Body of pancreas (tissue), 4 donors: ENCODE measurements around the gene TRIM44. TPM values are rescaled to one million over a fixed set of nuclear protein-coding genes. Genes with fewer than 3 reads are reported as not detected.
A peak's percentile ranks its signal among the peaks of the same experiment; 100 is the strongest.

Source experiments
- ATAC-seq: fragments of 150-250 bp; one replicate; pipeline ENCODE4 v1.9.1; 2016
- DNase-seq, 4 donors: peaks; one replicate each; pipeline ENCODE4 v3.0.0-alpha.2; 2019
- H3K27ac ChIP-seq, 4 donors: fragments of 200-600 bp; sonication (generic); 1 replicate in 3 of 4; 2 replicates in 1 of 4; pipeline versions ENCODE4 v1.5.1 to v1.6.1; 2016 to 2019; ENCODE audit warnings: mild to moderate bottlenecking in 1 of 4, mixed read lengths in 1 of 4, moderate library complexity in 1 of 4
- H3K27me3 ChIP-seq, 2 donors: fragments of 200-600 bp; sonication (generic); one replicate each; pipeline ENCODE4 v1.6.0; 2016; ENCODE audit warnings: mild to moderate bottlenecking in 1 of 2
- H3K36me3 ChIP-seq, 2 donors: fragments of 200-600 bp; sonication (generic); replicated peaks in 1 of 2; 2 replicates each; pipeline ENCODE4 v1.5.1; 2016; ENCODE audit warnings: low read depth in 2 of 2; ENCODE audit not compliant: insufficient read depth in 1 of 2
- H3K4me1 ChIP-seq: fragments of 200-600 bp; sonication (generic); one replicate; pipeline ENCODE4 v1.6.0; 2016
- H3K4me3 ChIP-seq, 2 donors: fragments of 200-600 bp; sonication (generic); 1 replicate in 1 of 2; 2 replicates in 1 of 2; pipeline ENCODE4 v1.5.1; 2016 to 2019
- H3K9me3 ChIP-seq, 3 donors: fragments of 200-600 bp; sonication (generic); 1 replicate in 2 of 3; 2 replicates in 1 of 3; pipeline ENCODE4 v1.5.1; 2016
- POLR2A ChIP-seq, 3 donors: fragments of 450-650 bp; IDR thresholded peaks; one replicate each; pipeline ENCODE4 v1.6.1; 2016; ENCODE audit warnings: antibody characterized with exemption in 3 of 3, mild to moderate bottlenecking in 2 of 3
- WGBS, 2 donors: methylation state at CpG; one replicate each; pipeline ENCODE4 v1.1.5; 2017; 5-methylcytosine and 5-hydroxymethylcytosine counted together
- intact Hi-C: fragments of 100-400 bp; cut with DNase I; formaldehyde crosslinking; loops from one replicate; pipeline ENCODE4 v1.15.1; 2023
- total RNA-seq, 2 donors: library from RNA; depleted of rRNA; stranded (reverse); fragments of >200 nt; gene quantifications; one replicate each; pipeline ENCODE4 v1.1.0, GENCODE V29; 2016
- TF ChIP-seq, protein P1 (sequence below), 7 experiments: fragments of 450-650 bp in 4 of 7; fragments of 200-600 bp in 3 of 7; sonication (generic) in 3 of 7; IDR thresholded peaks; one replicate each; pipeline ENCODE4 v1.5.1; 2016 to 2019; ENCODE audit warnings: antibody characterized with exemption in 7 of 7

Gene TRIM44
- total RNA-seq, 2 donors from 2014 or later: 17.4 to 81.7 TPM

DNA sequence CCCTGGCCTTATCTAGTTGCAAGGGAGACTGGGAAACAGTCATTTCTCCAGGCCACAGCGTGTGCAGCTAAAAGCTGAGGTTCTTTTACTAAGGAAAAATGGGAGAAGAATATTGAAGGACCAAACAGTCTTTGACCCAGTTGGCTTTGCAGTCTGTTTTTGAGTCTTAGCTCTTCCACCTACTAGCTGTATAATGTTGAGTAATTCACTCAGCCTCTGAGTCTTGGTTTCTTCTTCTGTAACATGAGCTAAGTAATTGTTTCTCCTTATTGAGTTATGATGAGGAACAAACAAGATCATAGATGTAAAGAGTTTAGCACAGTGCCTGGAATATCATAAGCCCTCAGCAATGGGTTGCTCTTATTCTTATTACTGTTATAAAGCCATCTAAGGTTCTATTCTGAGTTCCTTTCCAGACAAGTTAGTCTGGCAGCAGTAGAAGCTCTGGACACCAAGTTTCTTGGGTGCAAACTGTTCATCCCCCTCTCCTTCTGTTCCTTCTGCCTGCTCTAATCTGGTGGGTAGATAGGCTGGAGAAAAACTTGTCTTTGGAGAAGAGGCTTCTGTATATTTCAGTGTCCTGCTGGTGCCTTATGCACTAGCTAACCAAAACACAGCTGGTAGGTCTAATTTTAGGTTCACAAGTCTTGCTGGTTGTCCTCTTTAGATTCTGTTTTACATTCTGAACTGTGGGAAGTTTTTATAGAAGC, 13.5 kb downstream of the TRIM44 start:
- peak overlapping the region in 2 of 4 donors; percentile 1 to 29 for H3K27ac ChIP-seq
- H3K9me3 ChIP-seq: no peaks in the 10 kb centered on the region
- no peak overlapping the region for H3K4me3 ChIP-seq
- TF ChIP-seq POLR2A (IDR thresholded peaks at IDR 0.05): no peak
- TF ChIP-seq, protein P1, sequence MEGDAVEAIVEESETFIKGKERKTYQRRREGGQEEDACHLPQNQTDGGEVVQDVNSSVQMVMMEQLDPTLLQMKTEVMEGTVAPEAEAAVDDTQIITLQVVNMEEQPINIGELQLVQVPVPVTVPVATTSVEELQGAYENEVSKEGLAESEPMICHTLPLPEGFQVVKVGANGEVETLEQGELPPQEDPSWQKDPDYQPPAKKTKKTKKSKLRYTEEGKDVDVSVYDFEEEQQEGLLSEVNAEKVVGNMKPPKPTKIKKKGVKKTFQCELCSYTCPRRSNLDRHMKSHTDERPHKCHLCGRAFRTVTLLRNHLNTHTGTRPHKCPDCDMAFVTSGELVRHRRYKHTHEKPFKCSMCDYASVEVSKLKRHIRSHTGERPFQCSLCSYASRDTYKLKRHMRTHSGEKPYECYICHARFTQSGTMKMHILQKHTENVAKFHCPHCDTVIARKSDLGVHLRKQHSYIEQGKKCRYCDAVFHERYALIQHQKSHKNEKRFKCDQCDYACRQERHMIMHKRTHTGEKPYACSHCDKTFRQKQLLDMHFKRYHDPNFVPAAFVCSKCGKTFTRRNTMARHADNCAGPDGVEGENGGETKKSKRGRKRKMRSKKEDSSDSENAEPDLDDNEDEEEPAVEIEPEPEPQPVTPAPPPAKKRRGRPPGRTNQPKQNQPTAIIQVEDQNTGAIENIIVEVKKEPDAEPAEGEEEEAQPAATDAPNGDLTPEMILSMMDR (IDR thresholded peaks at IDR 0.05): no peak
- no peaks in the 10 kb centered on the region for H3K27me3 ChIP-seq
- H3K4me1 ChIP-seq: peaks cover 54% of the 10 kb centered on the region
- DNase-seq: no peak
- ATAC-seq: no peak
- 88 to 93% methylated on average over 1 of the region's 1 CpG for WGBS, 2 donors
- intact Hi-C loops: no loop called here
- H3K36me3 ChIP-seq: no peaks in the 10 kb centered on the region

DNA sequence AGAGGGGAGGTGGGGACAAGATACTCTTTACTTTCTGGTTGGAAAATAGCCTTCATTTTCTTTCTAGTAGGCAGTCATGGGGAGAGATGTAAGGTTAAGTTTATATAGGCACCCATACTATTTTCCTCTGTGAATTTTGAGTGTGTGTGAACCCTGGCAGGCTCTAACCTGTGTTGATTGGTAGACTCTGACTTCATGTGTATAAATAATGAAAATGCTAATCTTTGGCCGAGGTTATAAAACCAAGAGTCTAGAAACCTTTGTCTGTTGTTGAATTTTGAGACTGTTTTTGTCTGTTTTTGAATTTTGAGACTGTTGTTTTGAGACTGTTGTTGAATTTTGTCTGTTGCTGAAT, 14.0 kb downstream of the TRIM44 start:
- WGBS, 2 donors: 40 to 46% methylated on average over 1 of the region's 1 CpG
- H3K27ac ChIP-seq: peak overlapping the region in 1 of 4 donors; percentile 29
- H3K4me3 ChIP-seq: no peak overlapping the region
- intact Hi-C loops: no loop called here
- no peaks in the 10 kb centered on the region for H3K36me3 ChIP-seq
- no peaks in the 10 kb centered on the region for H3K9me3 ChIP-seq
- DNase-seq: no peak
- no peaks in the 10 kb centered on the region for H3K27me3 ChIP-seq
- no peak for TF ChIP-seq POLR2A (IDR thresholded peaks at IDR 0.05)
- TF ChIP-seq, protein P1 (IDR thresholded peaks at IDR 0.05): no peak
- peaks cover 49% of the 10 kb centered on the region for H3K4me1 ChIP-seq
- ATAC-seq: no peak

DNA sequence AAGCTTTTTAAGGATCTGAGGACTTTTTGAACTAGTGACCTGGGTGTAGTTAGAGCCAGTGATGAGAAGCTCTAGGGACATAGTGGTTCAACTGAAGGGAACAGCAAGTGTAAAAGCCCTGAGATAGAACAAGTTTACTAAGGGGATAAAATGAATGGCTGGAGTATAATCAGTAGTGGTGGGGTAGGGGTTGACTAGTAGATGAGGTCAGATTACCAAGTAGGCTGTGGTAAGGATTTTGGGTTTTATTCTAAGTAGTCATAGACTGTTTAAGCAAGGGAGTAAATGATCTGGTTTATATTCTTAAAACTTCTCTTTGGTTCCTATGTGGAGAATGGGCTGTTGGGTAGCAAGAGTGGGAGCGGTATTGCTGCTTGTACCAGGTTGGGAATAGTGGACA, 15.3 kb downstream of the TRIM44 start:
- Histone ChIP-seq H3K27ac (no peak overlapping the region), H3K9me3 (no peaks in the 10 kb centered on the region), H3K4me3 (no peak overlapping the region), H3K4me1 (peaks cover 50% of the 10 kb centered on the region), H3K36me3 (no peaks in the 10 kb centered on the region), H3K27me3 (no peaks in the 10 kb centered on the region)
- TF ChIP-seq, protein P1 (IDR thresholded peaks at IDR 0.05): no peak
- TF ChIP-seq POLR2A (IDR thresholded peaks at IDR 0.05): no peak
- 95 to 100% methylated on average over 1 of the region's 1 CpG for WGBS, 2 donors
- ATAC-seq (no peak), DNase-seq (no peak)
- intact Hi-C loops: no loop called here

DNA sequence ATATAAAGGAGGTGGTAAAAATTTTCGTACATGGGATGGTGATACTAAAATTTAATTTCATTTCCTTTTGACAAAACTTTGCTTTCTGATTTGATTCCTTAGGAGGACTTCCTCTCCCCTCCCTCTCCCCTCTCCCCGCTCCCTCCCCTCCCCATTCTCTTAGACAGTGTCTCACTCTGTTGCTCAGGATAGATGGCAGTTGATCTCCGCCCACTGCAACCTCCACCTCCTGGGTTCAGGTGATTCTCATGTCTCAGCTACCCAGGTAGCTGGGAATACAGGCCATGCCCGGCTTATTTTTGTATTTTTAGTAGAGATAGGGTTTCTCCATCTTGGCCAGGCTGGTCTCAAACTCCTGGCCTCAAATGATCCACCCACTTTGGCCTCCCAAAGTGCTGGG, 15.9 kb downstream of the TRIM44 start:
- WGBS, 2 donors: 88 to 96% methylated on average over 4 of the region's 4 CpGs
- H3K36me3 ChIP-seq: no peaks in the 10 kb centered on the region
- intact Hi-C loops: no loop called here
- TF ChIP-seq POLR2A (IDR thresholded peaks at IDR 0.05): no peak
- TF ChIP-seq, protein P1 (IDR thresholded peaks at IDR 0.05): no peak
- peaks cover 54% of the 10 kb centered on the region for H3K4me1 ChIP-seq
- H3K27me3 ChIP-seq: no peaks in the 10 kb centered on the region
- ATAC-seq (no peak), DNase-seq (no peak)
- H3K27ac ChIP-seq: no peak overlapping the region
- no peak overlapping the region for H3K4me3 ChIP-seq
- H3K9me3 ChIP-seq: no peaks in the 10 kb centered on the region

DNA sequence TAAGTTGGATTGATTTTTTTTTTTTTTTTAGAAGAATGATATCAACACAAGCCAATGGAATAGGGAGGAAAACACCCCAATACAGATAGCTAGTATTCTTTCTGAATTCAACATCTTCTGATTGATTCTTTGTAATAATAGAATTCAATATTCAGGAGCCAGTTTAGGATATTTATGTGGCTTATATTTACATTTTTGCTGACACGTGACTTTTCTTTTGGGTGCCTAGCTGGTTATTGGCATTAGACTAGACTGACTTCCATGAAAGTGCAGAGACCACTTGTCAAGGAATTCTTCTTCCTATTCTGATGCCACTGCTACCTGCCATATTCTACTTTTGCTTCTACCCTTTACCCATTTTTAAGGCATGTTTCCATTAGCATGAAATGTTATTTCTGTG, 16.4 kb downstream of the TRIM44 start:
- 90 to 96% methylated on average over 1 of the region's 1 CpG for WGBS, 2 donors
- H3K27ac ChIP-seq: no peak overlapping the region

More for the DNA sequence above, 16.4 kb downstream of the TRIM44 start:
- intact Hi-C loops: no loop called here
- DNase-seq (no peak), ATAC-seq (no peak)
- Histone ChIP-seq H3K36me3 (no peaks in the 10 kb centered on the region), H3K27me3 (no peaks in the 10 kb centered on the region), H3K4me3 (no peak overlapping the region), H3K4me1 (peaks cover 53% of the 10 kb centered on the region), H3K9me3 (no peaks in the 10 kb centered on the region)
- TF ChIP-seq, protein P1 (IDR thresholded peaks at IDR 0.05): no peak
- no peak for TF ChIP-seq POLR2A (IDR thresholded peaks at IDR 0.05)
